ELF-1 (cell line): ENCODE results near the gene KPNB1.
"Not testable (repeated sequence)": the region's sequence is repeated elsewhere in the genome, so short reads cannot be mapped to it uniquely, and the experiment has no call there.

Source experiments
- DNase-seq: peaks from one replicate; pipeline ENCODE4 v3.0.0-alpha.2; 2016; ENCODE audit warnings: low read depth, low spot score

KPNB1 gene

DNA sequence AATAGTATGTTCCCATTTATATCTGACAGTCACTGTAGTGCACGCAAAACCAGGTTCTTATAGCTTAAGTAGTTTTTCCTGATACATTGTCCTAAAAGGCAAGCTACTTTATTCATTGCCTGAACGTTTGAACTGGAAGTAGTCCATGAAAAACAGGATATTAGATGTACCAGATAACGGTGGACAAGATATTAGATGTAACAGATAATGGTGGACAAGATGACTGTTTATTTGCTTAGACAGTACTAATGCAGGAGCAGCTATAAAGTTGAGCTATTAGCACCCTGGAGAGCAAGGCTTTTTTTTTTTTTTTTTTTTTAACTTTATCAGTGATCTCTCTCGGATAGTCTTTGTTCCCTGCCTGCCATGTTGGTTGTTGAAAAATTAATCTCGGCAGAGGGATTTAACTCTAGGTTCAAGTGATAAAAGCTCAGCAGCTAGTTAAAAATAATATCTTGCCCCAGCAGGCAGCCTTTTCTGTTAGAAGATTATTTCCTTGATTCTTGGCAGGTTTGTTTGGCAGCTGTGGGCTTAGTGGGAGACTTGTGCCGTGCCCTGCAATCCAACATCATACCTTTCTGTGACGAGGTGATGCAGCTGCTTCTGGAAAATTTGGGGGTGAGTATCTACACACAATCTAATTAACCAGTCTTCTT, 26.9 kb downstream of the KPNB1 start:
- no peak for DNase-seq

DNA sequence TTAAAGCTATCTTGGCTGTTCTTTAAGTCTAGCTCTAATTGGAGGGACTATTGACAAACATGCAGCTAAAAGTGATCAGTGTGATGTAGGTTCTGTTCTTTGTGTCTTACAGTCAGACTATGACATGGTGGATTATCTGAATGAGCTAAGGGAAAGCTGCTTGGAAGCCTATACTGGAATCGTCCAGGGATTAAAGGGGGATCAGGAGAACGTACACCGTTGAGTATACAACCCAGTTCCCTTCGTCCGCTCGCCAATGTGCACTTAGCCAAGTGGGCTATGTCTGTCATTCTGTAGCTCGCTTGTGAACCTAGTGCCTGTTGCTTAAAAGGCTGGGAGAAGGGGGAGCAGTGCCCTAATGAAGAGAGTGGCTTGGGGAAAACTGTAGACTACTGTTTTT, 28.5 kb downstream of the KPNB1 start:
- no peak for DNase-seq

DNA sequence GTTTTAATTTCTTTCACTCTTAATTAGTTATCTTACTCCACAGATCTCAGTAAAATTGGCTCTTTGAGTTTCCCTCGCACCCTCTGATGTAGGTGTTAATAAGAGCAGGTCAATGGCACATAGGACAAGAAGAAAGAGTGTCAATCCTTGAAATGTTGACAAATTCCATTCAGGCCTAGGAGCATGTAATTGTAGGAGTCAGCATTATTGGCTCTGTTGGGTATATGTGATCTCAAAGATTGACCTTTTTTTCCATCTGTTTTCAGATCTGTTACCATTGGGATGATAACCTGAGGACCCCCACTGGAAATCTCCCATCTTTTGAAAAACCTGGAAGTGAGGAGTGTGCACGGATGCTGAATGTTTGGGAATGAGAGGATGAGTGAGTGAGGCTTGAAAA, 32.4 kb downstream of the KPNB1 start:
- no peak for DNase-seq

DNA sequence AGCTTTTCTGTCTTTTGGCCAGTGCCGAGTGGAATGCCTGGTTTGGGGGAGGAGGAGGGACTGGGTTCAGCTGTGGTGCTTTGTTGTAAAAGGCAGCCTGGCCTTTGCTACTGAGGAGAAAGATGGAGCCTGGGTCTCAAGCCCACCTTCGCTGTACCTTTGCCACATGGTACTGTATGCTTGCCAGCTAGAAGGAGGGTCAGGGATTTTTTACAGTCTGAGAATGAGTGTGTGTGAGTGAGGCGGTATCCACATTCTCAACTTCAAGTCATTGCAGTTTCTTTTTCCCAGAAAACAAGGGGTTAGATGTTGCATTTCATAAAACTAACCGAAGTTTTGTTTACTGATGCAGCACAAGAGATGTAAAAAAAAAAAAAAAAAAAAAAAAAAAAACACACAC, 33.0 kb downstream of the KPNB1 start:
- not testable (repeated sequence) for DNase-seq

DNA sequence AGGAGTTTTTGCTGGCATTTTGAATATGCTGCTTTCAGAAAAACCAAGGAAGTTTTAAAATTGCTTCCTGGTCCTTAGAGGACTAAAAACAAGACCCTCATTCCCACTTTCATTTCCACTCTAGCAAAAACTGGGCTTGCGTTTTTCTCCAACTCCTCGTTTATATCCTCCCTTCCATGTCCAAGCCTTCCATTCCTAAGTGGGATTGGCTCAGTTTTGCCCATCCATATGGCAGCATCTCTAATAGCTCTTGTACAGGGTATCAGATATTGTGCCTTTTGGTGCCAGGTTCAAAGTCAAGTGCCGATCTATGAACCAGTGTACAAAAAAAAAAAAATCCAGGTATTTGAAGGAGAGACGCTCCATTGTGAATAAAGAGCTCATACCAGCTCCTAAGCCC, 34.3 kb downstream of the KPNB1 start:
- DNase-seq = no peak

DNA sequence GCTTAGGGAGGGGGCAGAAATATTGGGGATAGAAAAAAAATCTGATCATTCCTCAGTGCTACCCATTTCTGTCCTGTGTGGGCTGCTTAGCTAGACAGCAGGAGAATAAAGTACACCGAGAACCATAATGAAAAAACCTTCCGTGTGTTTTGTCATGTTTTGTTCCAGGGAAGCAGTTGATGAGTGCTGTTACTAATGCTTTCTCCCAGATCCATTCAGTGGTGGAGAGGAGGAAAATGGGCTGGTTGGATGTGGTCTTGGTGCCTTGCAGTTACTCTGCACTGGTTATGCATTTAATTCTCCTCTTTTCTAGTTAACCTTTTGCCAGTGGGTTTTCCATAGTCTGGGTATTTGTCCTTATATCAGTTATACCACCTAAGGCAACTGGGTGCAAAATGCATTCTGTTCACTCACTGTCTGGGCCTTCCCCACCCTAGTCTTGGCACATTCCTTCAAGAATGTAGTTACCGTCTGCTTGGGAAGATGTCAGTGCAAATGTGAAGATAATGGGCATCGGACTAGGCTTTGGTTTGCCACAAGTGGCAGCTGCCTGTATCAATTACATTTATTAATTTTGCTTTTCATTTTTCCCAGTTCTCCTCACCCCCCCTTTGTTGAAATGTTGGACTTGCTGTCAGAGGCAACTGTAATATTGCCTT, 34.9 kb downstream of the KPNB1 start:
- DNase-seq = no peak

DNA sequence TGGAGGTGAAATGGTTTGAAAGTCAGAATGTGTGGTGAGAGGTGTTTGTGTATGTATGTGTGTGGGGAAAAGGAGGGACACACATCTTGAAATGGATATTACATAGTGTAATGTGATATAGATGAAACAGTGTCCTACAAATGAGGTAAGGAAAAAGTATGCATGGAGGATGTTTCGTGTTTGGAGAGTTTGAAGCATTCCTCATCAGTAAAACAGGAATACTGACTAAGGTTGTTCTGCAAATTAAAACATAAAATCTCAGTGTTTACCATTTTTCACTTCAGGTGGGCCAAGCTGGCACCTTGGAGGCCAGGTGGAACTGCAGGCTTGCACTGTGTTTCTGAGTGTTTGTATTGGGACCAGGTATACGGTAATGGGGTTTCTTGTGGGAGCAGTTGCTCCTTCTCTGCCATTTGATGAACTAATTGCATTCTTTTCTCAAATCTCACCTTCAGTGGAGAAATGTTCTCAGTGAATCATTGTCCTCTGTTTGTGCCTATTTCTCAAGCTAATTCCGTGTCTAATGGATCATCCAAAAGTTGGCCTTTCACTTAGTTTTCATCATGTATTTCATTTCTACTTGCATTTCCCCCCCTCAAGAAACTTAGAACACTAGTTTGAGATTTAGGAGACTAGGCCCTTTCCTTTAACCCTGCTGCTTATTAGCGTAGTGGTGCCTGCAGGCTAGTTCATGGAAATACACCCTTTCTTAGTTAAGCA, 36.0 kb downstream of the KPNB1 start:
- DNase-seq = no peak

DNA sequence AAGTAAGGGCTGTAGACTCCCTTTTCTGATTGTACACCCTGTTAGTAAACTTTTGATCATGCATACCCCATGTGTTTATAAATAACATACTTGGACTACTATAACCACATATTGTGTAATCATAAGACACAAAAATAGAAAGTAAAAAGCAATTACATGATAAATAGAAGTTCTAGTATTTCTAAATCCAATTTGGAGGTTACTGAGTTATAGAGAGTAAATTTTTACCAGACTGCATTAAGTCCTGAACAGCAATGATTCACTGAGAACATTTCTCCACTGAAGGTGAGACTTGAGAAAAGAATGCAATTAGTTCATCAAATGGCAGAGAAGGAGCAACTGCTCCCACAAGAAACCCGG, 36.5 kb downstream of the KPNB1 start:
- no peak for DNase-seq

DNA sequence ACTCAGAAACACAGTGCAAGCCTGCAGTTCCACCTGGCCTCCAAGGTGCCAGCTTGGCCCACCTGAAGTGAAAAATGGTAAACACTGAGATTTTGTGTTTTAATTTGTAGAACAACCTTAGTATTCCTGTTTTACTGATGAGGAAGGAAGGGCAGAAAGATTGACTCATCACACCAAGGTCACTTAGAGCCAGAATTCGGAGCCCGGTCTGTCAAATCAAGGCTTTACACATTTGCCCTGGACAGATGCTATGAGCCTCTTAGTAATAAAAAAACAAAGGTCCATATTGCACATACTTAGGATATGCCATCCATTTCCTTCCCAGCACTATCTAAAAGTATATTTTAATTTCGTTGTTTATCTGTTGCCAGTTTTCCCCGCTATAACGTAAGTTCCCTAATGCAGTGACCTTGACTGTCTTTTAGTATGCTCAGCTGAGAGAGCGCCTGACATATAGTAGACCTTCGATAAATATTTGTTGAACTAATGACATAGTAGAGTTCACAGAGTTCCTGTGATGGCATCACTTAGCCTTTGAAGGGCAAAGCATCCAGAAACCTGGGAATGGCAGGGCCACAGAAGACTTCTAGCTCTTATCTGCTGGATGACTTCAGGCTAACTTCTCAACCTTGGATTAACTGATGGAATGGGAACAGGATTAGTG, 37.1 kb downstream of the KPNB1 start:
- no peak for DNase-seq

DNA sequence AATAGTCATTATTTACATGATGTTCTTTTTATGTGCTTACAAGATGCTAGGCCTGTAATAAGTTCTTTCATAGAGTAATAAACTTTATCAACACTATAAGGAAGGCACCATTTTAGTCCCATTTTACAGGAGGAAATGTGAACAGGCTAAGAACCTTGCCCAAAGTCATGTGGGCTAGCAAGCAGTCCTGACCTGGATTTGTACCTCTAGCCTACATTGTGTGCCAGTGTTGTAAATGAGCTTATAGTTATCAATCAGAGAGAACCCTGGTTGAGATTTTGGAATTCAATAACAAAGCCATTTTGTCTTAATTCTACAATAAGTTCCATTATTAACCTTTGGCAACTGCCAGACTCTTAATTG, 37.6 kb downstream of the KPNB1 start:
- no peak for DNase-seq

DNA sequence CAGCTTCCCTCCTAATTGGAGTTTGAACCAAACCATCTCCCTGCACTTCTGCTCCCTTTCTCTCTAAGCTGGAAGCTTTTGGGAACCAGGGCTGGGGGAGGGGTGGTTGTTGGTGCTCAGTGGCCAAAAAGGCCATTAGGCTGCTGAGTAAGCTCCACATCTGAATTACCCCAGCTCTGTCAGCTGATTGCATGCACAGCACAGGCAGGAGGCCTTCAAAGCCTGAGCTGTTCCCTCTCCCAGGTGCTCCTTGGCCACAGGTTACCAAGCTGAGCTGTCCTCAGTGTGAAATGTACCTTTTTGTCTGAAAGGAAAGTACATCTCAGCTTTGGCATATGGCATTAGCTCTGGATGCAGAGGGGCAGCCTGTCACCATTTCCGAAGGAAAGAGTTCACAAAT, 38.0 kb downstream of the KPNB1 start:
- DNase-seq = peak; percentile 69

DNA sequence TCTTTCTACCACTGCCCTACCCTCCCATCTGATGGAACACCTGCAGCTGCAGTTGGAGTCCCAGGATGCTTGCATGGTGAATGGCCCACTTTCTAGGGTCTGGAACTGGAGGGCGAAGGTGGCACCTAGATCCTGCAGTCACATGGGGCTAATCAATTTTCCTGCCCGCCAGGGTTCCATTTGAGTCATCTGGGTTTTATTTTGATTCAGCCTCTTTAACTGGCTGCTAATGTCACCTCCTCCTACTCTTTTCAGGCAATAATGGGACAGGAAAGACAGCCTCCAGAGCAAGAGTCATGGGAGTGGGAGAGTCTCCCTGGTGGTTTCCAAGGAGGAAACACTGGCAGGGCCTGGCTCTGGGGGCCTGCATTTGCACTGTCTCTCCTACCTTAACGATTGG, 40.4 kb downstream of the KPNB1 start:
- no peak for DNase-seq

DNA sequence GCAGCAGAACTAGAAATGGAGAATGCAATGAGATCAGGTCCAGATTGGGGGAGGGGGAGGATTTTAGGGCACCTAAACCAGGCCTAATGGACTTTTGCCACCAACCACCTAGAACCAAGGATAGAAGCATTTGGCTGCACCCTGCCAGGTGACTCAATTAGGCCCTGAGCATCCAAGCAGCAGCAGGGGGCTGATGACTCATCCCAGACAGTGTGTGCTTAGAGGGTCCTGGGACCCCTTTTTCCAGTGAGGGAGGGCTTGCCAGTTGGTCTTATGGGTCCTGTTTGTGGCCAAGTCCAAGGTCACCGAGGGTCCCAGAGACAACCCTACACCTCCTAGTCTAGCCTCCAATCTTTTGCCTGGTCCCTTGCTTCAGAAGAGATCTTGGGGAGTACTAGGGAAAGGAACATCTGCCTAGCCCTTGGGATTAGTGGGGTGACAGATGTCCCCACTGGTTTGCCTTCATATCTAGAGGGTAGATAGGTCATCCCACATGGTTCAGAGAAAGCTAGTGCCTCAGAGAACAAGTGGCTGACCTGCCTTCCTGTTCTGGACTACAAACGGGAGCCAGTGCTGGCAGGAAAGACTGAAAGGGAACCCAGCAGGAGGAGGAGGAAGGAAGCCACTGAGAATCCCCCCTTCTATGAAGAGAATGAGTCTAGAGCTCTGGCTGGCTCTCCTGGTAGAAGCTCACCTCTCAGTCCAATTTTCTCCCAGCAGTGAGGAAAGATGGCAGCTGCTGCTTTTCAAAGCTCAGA, 42.6 kb downstream of the KPNB1 start:
- DNase-seq = no peak

DNA sequence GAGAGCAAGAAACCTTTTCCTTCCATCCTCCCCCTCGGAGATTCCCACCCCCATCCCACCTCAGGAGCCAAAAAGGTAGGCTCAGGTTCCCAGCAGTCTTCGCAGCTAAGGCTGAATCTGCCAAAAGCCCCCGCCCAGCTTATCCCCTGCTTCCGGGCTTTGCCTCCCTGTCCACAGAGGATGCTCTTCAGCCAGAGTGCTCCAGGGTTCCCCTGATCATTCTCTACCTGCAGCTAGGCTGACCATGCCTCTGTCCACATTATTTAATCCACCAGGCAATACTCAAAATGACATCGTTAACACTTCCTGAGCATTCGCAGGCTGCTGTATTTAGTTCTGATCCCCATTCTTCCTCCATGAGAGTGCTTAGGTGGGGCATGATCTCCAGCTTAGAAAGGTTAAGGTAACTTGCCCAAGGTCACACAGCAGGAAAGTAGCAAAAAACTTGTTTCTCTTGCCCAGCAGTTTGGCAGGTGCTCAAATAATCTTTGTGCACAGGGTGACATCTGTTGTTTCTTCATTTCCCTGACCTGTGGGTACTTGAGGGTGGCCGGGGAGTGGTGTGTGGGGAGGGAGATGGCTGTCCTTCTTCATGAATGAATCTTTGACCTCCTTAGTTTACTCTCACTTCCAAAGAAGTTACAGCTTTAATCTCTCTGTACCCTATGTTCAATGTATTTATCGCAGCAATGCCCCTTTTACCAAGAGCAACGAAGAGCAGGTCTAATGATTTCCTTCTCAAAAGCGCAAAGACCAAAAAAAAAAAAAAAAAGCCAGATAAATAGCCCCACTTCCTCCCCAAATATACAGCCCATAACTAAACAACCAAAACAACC, 43.4 kb downstream of the KPNB1 start:
- peak; percentile 26 for DNase-seq

DNA sequence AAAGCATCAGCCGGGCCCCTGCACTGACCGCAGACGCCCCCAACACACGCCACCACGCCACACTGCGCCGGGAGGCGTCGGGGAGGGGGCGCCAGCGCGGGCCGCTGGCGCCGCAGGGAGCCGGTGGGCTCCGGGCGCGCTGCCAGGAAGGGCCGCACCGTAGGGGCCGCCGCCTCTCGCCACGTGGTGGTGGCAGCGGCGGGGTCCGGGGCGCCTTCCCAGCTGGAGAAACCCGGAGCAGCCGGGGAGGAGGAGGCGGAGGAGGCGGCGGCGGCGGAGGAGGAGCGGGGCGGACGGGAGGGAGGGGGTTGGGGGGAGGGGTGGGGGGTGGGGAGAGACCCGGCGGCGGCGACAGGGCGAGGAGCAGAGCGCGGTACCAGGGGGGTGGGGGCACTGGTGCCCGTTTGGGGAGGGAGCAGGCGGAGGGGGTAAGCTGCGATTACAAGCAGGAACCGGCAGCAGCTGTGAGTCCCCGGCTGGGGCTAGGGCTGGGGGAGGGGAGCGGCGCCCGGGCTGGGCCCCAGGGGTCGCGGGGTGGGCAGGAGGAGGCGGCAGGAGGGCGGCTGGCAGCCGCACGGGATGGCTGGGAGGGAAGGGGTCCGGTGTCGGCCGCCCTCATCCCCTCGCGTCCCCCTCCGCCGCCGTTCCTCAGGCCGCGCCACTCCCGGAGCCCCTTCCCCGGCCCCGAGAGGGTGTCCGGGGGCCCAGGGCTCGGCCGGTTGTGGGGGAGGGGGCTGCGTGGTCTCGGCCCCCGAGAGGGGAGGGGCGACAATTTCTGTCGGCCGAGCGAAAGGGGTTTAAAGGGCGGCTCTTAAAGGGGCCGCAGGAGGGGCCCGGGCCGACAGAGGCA, 44.2 kb downstream of the KPNB1 start, which contains the start of gene TBKBP1:
TBKBP1 (plus strand) TSS at position 431 of the 850 bp plus-strand sequence. CDS start 1,952 bp downstream, outside the sequence.
- peak; percentile 84 for DNase-seq

DNA sequence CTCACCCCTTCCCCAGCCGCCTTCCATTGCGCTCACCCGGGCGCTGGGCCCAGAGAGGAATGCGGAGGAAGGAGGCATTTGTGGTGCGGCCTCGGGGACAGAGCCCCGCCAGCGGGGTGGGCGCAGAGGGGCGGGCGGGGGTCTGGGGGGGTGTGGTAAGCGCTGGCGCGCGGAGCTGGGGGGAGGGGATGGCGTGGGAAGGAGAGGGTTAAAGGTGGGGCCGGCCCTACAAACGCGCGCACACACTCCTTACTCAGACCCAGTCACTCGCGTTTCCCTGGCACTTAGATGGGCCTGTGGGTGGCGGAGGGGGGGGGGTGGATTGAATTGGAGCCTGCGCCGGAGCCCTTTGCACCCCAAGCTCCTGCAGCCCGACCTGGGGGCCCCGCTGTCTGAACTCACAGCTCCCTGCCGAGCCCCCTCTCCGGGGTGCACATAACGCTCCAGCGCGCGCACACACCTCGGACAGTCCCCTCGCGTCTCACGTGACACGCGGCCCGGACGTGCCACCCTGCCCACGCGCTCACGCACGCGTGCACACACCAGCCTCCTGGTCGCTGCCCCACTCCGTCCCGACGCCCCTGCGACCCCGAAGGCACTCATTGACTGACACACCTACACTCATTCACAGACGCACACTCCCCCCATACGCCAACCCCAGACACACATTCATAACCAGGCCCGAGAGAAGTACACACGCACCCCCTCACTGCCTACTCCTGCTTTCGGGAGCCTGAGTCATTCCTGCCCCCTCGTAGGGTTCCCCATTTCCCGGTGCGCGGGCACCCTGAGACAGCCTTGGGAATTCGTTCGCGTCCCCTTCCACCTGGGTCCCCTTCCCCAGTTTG, 45.1 kb downstream of the KPNB1 start:
- no peak for DNase-seq

DNA sequence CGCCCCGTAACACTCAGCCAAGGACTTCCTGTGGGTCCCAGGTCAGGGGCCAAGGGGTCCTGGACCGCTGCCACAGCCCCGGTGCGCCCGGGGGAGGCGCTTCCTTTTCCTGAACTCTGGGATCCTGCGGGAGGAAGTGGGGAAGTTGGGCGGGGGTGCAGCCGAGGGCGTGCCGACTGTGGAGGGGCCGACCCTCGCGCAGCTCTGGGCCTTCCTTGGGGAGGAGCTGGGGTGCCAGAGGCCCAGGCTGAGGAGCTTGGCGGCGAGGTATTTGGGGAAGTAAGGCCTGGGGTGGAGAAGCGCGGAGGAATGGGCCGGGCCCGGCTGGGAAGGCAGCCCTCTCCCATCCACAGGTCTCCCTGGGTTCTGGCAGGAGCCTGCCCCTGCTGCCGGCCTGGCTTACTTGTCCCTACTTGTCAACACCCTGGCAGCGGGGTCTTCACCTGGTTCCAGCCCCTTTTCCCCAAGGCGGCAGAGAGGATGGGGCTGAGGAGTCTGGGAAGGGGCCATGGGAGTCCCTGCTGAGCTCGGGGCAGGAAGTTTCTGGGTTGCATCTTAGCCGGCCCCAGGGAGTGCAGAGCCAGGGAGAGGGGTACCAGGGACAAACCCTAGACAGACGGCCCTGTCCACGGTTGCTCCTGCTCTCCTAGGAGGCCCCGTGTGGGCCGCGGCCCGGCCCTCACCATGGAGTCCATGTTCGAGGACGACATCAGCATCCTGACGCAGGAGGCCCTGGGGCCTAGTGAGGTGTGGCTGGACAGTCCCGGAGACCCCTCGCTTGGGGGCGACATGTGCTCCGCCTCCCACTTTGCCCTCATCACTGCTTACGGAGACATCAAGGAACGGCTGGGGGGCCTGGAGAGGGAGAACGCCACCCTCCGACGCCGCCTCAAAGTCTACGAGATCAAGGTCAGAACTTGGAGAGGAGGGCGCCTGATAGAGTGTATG, 46.0 kb downstream of the KPNB1 start:
- peak; percentile 43 for DNase-seq
